Measurements from ENCODE around the gene MGAT4A. TPM values are rescaled to one million over a fixed set of nuclear protein-coding genes. Genes with fewer than 3 reads are reported as not detected.
"Not testable (repeated sequence)": the region's sequence is repeated elsewhere in the genome, so short reads cannot be mapped to it uniquely, and the experiment has no call there.

The MGAT4A gene
- total RNA-seq, 1 donor from 2014 or later: 20.0 TPM

DNA sequence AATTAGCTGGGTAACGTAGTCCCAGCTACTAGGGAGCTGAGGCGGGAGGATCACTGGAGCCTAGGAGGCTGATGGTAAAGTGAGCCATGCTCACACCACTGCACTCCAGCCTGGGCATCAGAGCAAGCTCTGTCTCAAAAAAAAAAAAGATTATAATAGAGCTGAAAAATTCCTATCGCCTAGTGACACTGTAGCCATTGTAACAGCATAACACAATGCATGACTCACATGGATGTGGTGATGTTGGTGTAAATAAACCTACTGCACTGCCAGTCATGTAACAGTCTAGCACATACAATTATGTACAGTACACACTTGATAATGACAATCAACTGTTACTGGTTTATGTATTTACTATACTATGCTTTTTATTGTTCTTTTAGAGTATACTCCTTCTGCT is 39.6 kb downstream of the MGAT4A start:
- intact Hi-C loops (cut with DNase I): no loop called here
- DNase-seq (no peak), ATAC-seq (ENCODE audit: poor library complexity) (no peak)

DNA sequence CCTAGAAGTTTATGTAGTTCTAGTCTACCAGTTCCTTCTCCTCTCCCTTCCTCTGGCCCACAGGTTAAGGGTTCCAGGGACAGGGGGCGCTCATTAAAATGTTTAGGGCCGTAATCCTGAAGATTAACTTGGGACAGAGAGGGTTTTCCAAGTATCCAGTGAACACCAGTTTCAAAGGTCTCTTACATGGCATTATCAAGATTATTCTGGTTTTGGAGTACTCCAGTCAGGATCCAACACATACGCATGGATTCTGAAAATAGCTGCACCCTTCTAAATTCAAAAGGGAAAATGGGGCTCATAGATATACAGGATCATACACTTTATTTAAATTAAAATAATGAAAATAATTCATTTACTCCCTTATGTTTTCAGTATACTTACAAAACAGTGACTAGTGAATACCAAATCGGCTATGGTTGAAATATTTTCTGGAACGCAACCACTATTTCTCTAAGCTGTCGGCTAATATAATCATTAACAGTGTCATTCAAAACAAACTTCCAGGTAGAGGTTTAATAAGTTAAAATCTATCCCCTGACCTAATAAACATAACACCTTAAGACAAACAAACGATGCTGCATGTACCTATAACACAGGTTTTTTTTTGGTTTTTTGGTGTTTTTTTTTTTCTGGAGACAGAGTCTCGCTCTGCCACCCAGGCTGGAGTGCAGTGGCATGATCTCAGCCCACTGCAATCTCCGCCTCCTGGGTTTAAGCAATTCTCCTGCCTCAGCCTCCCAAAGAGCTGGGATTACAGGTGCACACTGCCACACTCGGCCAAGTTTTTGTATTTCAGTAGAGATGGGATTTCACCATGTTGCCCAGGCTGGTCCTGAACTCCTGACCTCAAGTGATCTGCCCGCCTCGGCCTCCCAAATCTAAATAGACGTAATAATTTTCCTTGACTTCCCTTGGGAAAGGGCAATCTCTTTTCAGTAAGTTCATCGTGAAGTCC is 44.7 kb downstream of the MGAT4A start:
- intact Hi-C loops (cut with DNase I): no loop called here
- no peak for DNase-seq
- ATAC-seq (ENCODE audit: poor library complexity): no peak

DNA sequence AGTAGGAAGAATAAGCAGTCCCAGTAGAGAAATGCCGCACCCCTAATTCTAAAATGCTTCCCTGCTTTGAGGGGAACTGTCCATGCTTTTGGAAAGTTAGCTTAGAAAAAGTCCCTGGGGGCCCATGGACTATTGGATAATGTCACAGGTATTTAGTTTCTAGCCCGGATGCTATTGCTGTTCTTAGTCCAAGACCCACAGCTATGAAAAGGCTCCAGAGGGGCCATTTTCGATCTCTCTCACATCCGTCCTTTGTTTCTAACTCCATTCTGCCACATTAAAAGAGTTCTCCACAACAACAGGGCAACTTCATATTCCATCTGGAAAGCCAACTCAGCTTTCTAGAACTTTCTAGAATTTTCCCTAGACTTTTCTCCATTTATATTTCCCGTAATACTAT is 47.2 kb downstream of the MGAT4A start:
- no peak for DNase-seq
- intact Hi-C loops (cut with DNase I): no loop called here
- ATAC-seq (ENCODE audit: poor library complexity): no peak

DNA sequence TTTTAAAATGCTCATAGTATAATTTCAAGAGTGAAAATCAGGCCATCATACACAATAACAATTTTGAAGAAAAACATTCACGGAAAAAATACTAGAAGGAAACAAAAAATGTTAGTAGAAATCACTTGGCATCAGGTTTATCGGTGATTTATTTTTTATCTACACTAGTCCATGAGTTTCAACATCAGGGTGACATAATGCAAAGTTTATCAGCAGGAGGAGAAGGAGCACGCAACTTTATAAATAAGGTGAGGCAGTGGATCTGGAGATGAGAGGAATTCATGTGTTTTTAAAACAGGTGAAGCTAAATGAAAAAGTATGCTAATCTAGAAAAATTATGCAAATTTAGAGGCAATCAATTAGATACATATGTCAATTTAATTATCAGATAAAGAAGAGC is 54.2 kb downstream of the MGAT4A start:
- intact Hi-C loops (cut with DNase I): no loop called here
- DNase-seq (no peak), ATAC-seq (ENCODE audit: poor library complexity) (no peak)

DNA sequence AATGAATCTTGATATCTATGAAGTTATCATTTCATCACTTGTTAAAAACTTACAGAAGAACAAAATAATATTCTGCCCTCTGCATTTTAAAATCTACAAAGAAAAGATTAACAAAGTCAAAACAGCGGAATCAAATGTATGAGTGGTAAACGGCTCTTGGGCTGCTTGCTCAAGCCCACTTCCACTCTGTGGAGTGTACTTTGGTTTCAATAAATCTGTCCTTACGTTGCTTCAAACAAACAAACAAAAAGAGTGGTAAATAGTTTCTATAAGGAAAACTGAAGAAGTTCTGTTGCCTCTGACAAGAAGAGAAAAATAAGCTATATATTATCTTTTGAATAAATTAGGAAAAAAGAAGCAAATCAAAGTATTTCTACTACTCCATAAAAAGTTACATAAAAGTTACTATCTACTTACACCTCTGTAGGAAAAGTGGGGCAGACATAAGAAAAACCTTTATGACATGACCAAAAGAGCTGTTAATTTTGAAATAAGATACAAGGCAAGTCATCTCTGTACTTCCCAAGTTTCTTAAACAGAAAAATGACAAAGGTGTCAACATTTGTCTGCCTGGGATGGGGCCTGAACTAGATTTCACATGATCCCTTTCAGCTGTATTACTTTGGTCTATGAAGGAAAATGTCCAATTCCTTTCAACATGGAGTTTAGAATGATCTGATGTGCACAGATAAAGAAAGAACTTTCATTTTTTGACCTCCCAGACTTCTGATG is 56.5 kb downstream of the MGAT4A start:
- ATAC-seq (ENCODE audit: poor library complexity) (no peak), DNase-seq (no peak)
- intact Hi-C loops (cut with DNase I): no loop called here

DNA sequence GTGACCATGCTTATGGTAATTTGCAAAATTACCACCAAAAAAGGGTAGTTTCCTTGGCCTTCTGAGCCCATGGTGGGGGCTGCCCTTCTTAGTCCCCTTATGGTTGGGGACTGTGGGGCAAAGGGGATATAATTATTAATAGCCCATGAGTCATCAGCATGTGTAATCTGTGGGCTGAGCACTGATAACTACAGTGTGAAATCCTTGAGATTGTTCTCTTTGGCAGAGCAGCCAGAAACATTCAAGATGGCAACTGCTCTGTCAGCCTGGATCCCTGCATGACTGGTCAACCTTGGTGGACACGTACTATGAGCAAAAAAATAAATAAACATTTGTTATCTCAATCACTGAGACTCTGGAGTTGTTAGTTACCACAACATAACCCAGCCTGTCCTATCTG is 61.3 kb downstream of the MGAT4A start:
- intact Hi-C loops (cut with DNase I): no loop called here
- peak; percentile 74 for ATAC-seq (ENCODE audit: poor library complexity)

DNA sequence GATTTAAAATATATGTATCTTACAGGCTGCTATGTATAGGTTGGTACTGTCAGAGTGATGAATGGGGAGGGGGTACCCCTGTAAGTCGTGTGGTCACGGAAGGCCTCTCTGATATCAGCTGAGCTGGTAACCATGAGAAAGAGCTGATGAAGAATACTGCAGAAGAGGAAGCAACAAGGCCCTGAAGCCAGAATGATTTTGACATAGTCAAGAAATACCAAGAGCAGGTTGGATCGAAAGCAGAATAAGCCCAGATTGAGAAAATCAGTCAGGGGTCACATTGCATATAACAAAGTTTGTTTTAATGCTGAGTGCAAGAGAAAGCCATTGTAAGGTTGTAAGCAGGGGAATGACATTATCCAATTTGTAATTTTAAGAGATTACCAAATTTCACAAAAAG is 65.3 kb downstream of the MGAT4A start:
- intact Hi-C loops (cut with DNase I): no loop called here
- DNase-seq (no peak), ATAC-seq (ENCODE audit: poor library complexity) (no peak)

More for the DNA sequence above, 61.3 kb downstream of the MGAT4A start:
- DNase-seq: no peak

DNA sequence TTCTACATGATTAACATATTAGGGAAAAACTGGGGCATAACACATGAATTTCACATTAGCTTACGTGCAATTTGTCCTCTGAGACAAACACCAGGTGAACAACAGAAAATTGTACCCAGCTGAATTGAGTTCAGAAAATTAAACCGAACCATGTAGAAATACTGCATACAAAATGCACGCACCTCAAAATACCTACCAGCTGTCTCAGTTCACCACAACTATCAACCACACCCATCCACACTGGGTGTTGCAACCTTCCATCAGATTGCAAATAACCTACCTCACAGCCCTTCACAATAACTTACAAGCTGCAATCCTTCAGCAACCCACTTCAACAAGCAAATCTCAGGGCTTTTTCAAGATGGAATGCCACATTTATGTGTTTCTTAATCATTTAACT is 66.6 kb downstream of the MGAT4A start:
- DNase-seq (no peak), ATAC-seq (ENCODE audit: poor library complexity) (no peak)
- intact Hi-C loops (cut with DNase I): no loop called here

DNA sequence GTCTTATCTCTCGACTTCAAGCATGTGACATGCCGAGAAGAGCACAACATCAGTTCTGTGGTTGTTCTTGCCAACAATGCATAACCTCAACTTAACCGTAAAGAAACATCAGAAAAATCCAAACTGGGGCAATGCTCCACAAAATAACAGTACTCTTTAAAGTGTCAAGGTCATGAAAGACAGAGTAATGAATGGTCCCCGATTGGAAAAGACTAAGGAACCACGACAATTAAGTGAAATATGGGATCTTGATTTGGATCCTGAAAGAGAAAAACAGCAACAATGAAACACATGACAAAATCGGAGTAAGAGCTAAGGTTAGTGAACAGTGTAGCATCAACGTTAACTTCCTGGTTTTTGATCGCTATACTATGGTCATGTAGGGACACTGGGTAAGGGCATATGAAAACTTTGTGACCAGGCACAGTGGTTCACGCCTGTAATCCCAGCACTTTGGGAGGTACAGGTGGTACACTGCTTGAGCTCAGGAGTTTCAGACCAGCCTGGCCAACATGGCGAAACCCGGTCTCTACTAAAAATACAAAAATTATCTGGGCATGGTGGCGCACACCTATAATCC is 67.3 kb downstream of the MGAT4A start:
- DNase-seq (no peak), ATAC-seq (ENCODE audit: poor library complexity) (no peak)
- intact Hi-C loops (cut with DNase I): no loop called here

DNA sequence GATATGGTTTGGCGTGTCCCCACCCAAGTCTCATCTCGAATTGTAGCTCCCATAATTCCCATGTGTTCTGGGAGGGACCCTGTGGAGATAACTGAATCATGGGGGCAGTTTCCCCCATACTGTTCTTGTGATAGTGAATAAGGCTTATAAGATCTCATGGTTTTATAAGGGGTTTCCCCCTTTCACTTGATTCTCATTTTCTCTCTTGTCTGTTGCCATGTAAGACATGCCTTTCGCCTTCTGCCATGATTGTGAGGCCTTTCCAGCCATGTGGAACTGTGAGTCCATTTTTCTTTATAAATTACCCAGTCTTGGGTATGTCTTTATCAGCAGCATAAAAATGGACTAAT is 71.5 kb downstream of the MGAT4A start:
- ATAC-seq (ENCODE audit: poor library complexity); DNase-seq; intact Hi-C loops (cut with DNase I): not testable (repeated sequence)

DNA sequence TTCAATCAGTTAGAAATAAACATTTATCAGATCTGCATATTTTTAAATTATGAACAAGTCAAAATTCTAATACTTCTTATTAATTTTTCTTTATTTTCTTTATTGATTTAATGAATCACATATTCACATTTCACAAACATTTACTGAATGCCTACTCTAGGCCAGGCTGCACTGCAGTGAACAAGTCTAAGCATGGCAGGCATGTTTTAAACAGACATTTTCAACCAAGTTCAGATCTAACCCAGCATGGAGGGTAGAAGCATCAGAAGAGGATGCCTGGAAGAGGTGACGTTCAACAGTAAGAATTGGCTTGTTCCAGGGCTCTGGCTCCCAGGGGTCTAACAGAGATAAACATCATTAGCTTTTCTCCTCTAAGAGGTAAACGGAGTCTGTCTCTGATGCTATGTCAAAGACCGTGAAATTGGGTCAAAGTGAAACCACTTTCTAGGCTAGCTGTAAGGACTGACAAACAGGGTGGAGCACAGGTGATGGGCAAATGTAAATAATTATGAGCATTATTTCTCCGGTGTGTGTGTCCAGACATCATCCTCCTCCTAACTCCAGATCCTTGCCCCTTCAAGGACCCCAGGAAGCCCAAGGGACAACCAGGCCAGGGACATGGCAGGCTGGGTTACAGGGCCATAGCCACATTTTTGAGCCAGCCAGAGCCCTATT is 72.0 kb downstream of the MGAT4A start:
- intact Hi-C loops (cut with DNase I): no loop called here
- ATAC-seq (ENCODE audit: poor library complexity): no peak
- no peak for DNase-seq

DNA sequence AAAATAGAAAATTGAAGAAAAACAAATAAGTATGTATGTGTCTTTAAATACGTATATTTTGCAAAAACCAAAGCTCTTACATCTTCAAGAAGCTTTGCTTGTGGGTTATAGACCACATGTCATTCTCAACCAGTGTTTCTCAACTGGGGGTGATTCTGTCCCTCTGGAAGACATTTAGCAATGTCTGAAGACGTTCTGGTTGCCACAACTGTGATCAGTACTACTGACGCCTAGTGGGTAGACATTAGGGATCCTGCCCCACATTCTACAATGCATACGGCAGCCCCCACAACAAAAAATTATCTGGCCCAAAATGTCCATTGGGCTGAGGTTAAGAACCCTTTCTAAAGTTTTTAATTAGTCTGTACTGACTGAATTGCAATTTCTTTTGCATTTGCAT is 74.1 kb downstream of the MGAT4A start:
- DNase-seq (no peak), ATAC-seq (ENCODE audit: poor library complexity) (no peak)
- intact Hi-C loops (cut with DNase I): no loop called here

DNA sequence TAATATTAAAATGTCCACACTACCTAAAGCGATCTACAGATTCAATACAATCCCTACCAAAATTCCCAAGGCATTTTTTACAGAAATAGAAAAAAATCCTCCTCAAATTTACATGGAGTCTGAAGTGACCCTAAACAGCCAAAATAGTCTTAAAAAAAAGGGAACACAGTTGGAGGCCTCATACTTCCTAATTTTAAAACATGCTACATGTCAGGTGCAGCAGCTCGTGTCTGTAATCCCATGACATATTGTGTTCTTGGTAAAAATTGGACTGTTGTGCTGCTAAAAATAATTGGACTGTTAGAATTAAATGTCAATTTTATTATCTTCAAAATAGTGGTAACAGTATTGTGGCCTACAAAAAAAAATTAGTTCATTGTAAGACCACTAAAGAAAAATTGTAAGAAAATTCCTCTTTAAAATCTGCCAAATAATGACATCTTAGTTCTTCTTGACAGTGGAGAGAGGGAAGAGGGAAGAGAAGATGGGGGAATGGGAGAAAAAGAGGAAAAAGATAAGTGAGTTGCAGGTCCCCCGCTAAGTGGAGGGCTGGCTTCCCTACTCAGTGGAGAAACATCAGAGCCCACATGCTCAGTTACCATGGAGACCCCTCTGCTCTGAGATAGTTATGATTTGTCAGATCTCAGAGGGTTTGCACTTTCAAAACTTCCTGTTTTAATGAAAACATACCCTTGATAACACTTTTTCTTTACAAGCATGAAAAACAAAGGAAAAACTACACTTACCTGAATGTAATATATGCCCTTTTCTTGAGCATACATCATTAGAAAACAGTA is 76.0 kb downstream of the MGAT4A start:
- no peak for DNase-seq
- ATAC-seq (ENCODE audit: poor library complexity): no peak
- intact Hi-C loops (cut with DNase I): loop anchor here (5.0 kb wide), 1 partner anchor 412 kb away; no protein-coding TSS in a partner anchor

DNA sequence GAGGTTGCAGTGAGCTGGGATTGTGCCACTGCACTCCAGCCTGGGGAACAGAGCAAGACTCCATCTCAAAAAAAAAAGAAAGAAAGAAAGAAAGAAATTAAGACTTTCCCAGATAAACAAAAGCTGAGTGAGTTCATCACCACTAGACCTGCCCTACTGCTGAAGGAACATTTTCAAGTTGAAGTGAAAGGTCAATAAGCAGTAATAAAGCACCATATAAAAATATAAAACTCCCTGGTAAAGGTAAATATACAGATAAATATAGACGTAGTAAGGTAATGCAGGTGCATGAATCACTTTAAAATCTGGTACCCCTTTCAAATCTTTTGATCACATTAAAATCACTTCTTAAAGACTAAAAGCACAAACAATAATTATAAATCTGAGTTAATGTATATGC is 79.9 kb downstream of the MGAT4A start:
- intact Hi-C loops (cut with DNase I): loop anchor here (2.0 to 5.0 kb wide), 2 partner anchors 80 to 416 kb away; partner anchors contain the start of gene MGAT4A

DNA sequence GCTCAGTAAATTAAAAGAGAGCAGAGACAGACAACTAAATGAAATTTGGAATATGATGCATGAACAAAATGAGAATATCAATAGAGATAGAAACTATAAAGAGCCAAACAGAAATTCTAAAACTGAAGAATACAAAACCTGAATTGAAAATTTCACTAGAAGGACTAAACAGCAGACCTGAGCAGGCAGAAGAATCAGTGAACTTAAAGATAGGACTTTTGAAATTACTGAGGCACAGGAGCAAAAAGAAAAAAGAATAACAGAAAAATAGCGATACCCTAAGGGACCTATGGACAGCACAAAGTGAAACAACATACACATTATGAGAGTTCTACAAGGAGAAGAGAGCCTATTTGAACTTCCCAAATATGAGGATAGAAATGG is 80.9 kb downstream of the MGAT4A start:
- no peak for ATAC-seq (ENCODE audit: poor library complexity)
- DNase-seq: no peak

More for the DNA sequence above, 79.9 kb downstream of the MGAT4A start:
- ATAC-seq (ENCODE audit: poor library complexity) (no peak), DNase-seq (no peak)

DNA sequence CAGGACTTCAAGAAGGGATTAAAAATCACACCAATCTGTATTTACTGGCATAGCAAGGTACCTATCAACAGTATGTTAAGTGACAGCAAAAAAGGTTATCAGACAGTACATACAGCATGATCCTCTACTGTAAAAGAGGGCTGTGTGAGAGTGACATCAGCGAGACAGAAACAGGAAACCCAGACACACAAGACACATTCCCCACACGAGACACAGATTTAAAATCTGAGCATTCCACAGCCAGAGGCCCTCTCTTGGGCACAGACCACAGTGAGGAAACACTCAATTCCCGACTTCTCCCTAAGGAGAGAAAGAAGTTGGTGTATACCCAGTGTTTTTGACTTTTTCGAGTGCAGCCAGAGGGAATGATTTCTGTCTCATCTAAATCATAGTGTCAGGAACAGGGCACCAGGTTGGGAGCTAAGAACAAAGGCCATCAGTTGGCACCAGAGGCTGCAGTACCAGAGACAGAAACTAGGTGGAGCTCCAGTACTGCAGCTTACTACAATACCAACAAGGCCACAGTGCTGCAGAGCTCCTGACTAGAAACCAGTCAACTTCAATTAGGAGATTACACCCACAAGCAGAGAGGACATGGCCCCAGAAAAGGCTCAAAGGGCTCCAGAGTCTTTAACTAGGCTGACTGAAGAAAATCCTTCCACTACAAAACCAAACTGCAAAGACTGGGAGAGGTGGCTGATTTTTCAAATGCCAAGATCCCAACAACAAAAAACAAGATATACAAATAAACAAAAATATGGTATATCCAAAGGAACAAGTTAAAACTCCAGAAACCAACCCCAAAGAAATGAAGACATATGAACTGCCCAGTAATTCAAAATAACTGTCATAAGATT is 81.6 kb downstream of the MGAT4A start:
- DNase-seq: peak; percentile 69
- peak; percentile 98 for ATAC-seq (ENCODE audit: poor library complexity)
- intact Hi-C loops (cut with DNase I): loop anchor here (2.0 kb wide), 1 partner anchor 187 kb away; no protein-coding TSS in a partner anchor

More for the DNA sequence above, 80.9 kb downstream of the MGAT4A start:
- intact Hi-C loops (cut with DNase I): loop anchor here (2.0 to 5.0 kb wide), 3 partner anchors 81 to 417 kb away; partner anchors contain the start of gene MGAT4A

DNA sequence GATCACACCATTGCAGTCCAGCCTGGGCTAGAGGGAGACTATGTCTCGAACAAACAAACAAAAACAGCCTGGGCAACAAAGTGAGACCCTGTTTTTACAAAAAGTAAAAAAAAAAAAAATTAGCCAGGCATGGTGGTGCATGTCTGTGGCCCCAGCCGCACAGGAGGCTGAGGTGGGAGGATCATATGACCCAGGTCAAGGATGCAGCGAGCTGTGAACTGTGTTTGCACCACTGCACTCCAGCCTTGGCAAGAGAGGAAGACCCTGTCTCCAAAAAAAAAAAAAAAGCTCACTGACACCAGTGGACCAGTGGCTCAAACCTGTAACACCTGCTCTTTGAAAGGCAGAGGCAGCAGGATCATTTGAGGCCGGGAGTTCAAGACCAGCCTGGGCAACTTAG is 82.5 kb downstream of the MGAT4A start:
- intact Hi-C loops (cut with DNase I): loop anchor here (2.0 kb wide), 1 partner anchor 188 kb away; no protein-coding TSS in a partner anchor
- DNase-seq: no peak
- ATAC-seq (ENCODE audit: poor library complexity): no peak
